ENCODE measurements around the gene EFCC1. TPM values are rescaled to one million over a fixed set of nuclear protein-coding genes. Genes with fewer than 3 reads are reported as not detected.

The EFCC1 gene
- total and polyA plus RNA-seq, 2 of the 8 experiments (the other 6 are each of a cell fraction or from before 2014, with no cell fraction given): 0.14 to 0.37 TPM

- TF ChIP-seq PHF8 (conservative IDR thresholded peaks at IDR 0.05; ENCODE audit: low read depth, low read length) (no peak), NRF1 (IDR thresholded peaks at IDR 0.05; ENCODE audit: low read depth, low read length) (no peak), KDM4A (IDR thresholded peaks at IDR 0.05; ENCODE audit: low read depth, low read length, severe bottlenecking) (no peak), RNF2 (IDR thresholded peaks at IDR 0.05; ENCODE audit: borderline replicate concordance, low read depth, low read length, missing control alignments, poor library complexity, severe bottlenecking) (no peak)
Measured at GRCh38 chr3:128994581-128995546, 6.2 kb upstream of the EFCC1 start (continued).
